HCT116 (cell line): ENCODE measurements around the gene FUOM. TPM values are rescaled to one million over a fixed set of nuclear protein-coding genes. Genes with fewer than 3 reads are reported as not detected.

ENCODE experiments used
- ATAC-seq: fragments of 200-7000 bp; cut with Tn5 transposase; 2 replicates; pipeline ENCODE4 v1.9.1; 2020; ENCODE audit warnings: mild to moderate bottlenecking, moderate library complexity
- BruUV-seq: library from RNA; stranded (reverse); fragments of 400-500 nt; replicated peaks from 2 replicates; lab custom pipeline; 2021; lab: Mats Ljungman, UMichigan
- CTCF ChIA-PET: fragments of 300-600 bp; sonication (Branson Sonifier 250); formaldehyde crosslinking; loops from one replicate; lab custom pipeline; 2021; ENCODE audit warnings: antibody characterized with exemption; lab: Charles Lee
- POLR2A ChIA-PET: fragments of 300-600, 350-600 bp; sonication (Branson Sonifier 250); formaldehyde crosslinking; loops from one replicate; lab custom pipeline; 2021; ENCODE audit warnings: antibody characterized with exemption; lab: Charles Lee
- RAD21 ChIA-PET, 2 experiments: fragments of 300-600 bp; sonication (Branson Sonifier 250); formaldehyde crosslinking; loops; one replicate each; lab custom pipeline; 2023; ENCODE audit warnings: low total read pairs in 2 of 2; ENCODE audit not compliant: uncharacterized antibody in 2 of 2, unreplicated experiment in 2 of 2, low non-redundant PET in 1 of 2; lab: Charles Lee
- DNase-seq: peaks from one replicate; pipeline ENCODE4 v3.0.0-alpha.2; 2010; ENCODE audit warnings: low read depth, low spot score
- H2AFZ ChIP-seq: fragments of 200-600 bp; shearing (Covaris generic), sonication (generic); 2 replicates; pipeline ENCODE4 v1.6.1; 2017; ENCODE audit warnings: low read depth, mixed run types, mixed read lengths, antibody characterized with exemption, low read length; ENCODE audit not compliant: poor library complexity, severe bottlenecking
- H3K27ac ChIP-seq: 2 replicates; pipeline ENCODE4 v1.5.1; 2012; ENCODE audit warnings: low read depth, low read length
- H3K27me3 ChIP-seq: fragments of 200-600 bp; sonication (generic); 2 replicates; pipeline ENCODE4 v1.6.1; 2016; ENCODE audit warnings: mixed run types, low read length, mixed read lengths; ENCODE audit not compliant: insufficient read depth
- H3K36me3 ChIP-seq, 2 experiments: fragments of 200-500 bp in 1 of 2; fragments of 200-600 bp in 1 of 2; sonication (Bioruptor generic) in 1 of 2; sonication (generic) in 1 of 2; 2 replicates each; pipeline versions ENCODE4 v1.5.1 to v1.6.1; 2014 to 2016; ENCODE audit warnings: low read length in 2 of 2, inconsistent platforms in 1 of 2, mixed read lengths in 1 of 2, mixed run types in 1 of 2; ENCODE audit not compliant: insufficient read depth in 2 of 2, control insufficient read depth in 1 of 2
- H3K4me1 ChIP-seq, 2 experiments: fragments of 200-600 bp in 1 of 2; sonication (generic) in 1 of 2; 2 replicates each; pipeline versions ENCODE4 v1.5.1 to v1.6.1; 2012 to 2017; ENCODE audit warnings: low read length in 2 of 2, inconsistent platforms in 1 of 2, mild to moderate bottlenecking in 1 of 2, mixed read lengths in 1 of 2, mixed run types in 1 of 2, moderate library complexity in 1 of 2; ENCODE audit not compliant: insufficient read depth in 2 of 2, control insufficient read depth in 1 of 2
- H3K4me2 ChIP-seq: fragments of 200-600 bp; sonication (generic); 2 replicates; pipeline ENCODE4 v1.6.1; 2017; ENCODE audit warnings: mixed run types, low read length, mixed read lengths
- H3K4me3 ChIP-seq, 2 experiments: fragments of 200-600 bp in 1 of 2; sonication (generic) in 1 of 2; replicated peaks in 1 of 2; 2 replicates each; pipeline ENCODE4 v1.5.1; 2011 to 2016; ENCODE audit warnings: low read length in 2 of 2, control low read depth in 1 of 2, low read depth in 1 of 2, mild to moderate bottlenecking in 1 of 2, mixed read lengths in 1 of 2, mixed run types in 1 of 2
- H3K79me2 ChIP-seq: fragments of 200-600 bp; sonication (generic); 2 replicates; pipeline ENCODE4 v1.6.1; 2017; ENCODE audit warnings: mild to moderate bottlenecking, mixed run types, low read length, moderate library complexity, mixed read lengths; ENCODE audit not compliant: insufficient read depth
- H3K9ac ChIP-seq: fragments of 200-600 bp; sonication (generic); 2 replicates; pipeline ENCODE4 v1.6.1; 2016; ENCODE audit warnings: low read length, mixed read lengths
- H3K9me2 ChIP-seq: fragments of 200-600 bp; sonication (generic), shearing (Covaris generic); 2 replicates; pipeline ENCODE4 v1.6.1; 2017; ENCODE audit warnings: mixed run types, mild to moderate bottlenecking, moderate library complexity; ENCODE audit not compliant: insufficient read depth
- H3K9me3 ChIP-seq, 2 experiments: fragments of 200-500 bp in 1 of 2; fragments of 200-600 bp in 1 of 2; sonication (Bioruptor generic) in 1 of 2; sonication (generic) in 1 of 2; 2 replicates each; pipeline ENCODE4 v1.6.1; 2014 to 2017; ENCODE audit warnings: low read length in 2 of 2, mixed read lengths in 2 of 2, inconsistent platforms in 1 of 2, low read depth in 1 of 2, mild to moderate bottlenecking in 1 of 2, mixed run types in 1 of 2, moderate library complexity in 1 of 2; ENCODE audit not compliant: control insufficient read depth in 1 of 2, insufficient read depth in 1 of 2
- H4K20me1 ChIP-seq: fragments of 200-600 bp; sonication (generic), shearing (Covaris generic); 2 replicates; pipeline ENCODE4 v1.6.1; 2017; ENCODE audit warnings: mixed run types, mild to moderate bottlenecking, moderate library complexity; ENCODE audit not compliant: insufficient read depth
- ATF3 ChIP-seq: IDR thresholded peaks from 2 replicates; pipeline ENCODE4 v1.6.1; 2012
- CBX3 ChIP-seq: IDR thresholded peaks from 2 replicates; pipeline ENCODE4 v1.6.1; 2012; ENCODE audit warnings: low read depth
- CEBPB ChIP-seq: IDR thresholded peaks from 2 replicates; pipeline ENCODE4 v1.6.1; 2012; ENCODE audit warnings: low read depth
- CTCF ChIP-seq, 3 experiments: fragments of 200-600 bp in 1 of 3; sonication (generic) in 1 of 3; IDR thresholded peaks in 2 of 3; conservative IDR thresholded peaks in 1 of 3; 2 replicates each; pipeline ENCODE4 v1.5.1; 2012 to 2017; ENCODE audit warnings: low read depth in 2 of 3, low read length in 2 of 3, antibody characterized with exemption in 1 of 3, borderline replicate concordance in 1 of 3, control low read depth in 1 of 3, mild to moderate bottlenecking in 1 of 3, mixed read lengths in 1 of 3, mixed run types in 1 of 3, moderate library complexity in 1 of 3; ENCODE audit not compliant: insufficient read depth in 1 of 3
- ELF1 ChIP-seq: IDR thresholded peaks from 2 replicates; pipeline ENCODE4 v1.6.1; 2012; ENCODE audit warnings: low read depth, borderline replicate concordance
- EZH2 ChIP-seq: fragments of 200-600 bp; sonication (generic); IDR thresholded peaks from 2 replicates; pipeline ENCODE4 v1.6.1; 2017; ENCODE audit warnings: antibody characterized with exemption, mixed run types
- EZH2phosphoT487 ChIP-seq: fragments of 200-600 bp; IDR thresholded peaks from 2 replicates; pipeline ENCODE4 v1.6.1; 2018; ENCODE audit warnings: antibody characterized with exemption, borderline replicate concordance
- FOSL1 ChIP-seq: IDR thresholded peaks from 2 replicates; pipeline ENCODE4 v1.6.1; 2012; ENCODE audit warnings: low read depth
- JUND ChIP-seq: IDR thresholded peaks from 2 replicates; pipeline ENCODE4 v1.6.1; 2012
- MAX ChIP-seq: IDR thresholded peaks from 2 replicates; pipeline ENCODE4 v1.6.1; 2012
- POLR2AphosphoS5 ChIP-seq: IDR thresholded peaks from 2 replicates; pipeline ENCODE4 v1.6.1; 2011; ENCODE audit warnings: mild to moderate bottlenecking, low read depth, low read length, moderate library complexity
- RAD21 ChIP-seq: IDR thresholded peaks from 2 replicates; pipeline ENCODE4 v1.6.1; 2012; ENCODE audit warnings: low read depth, mild to moderate bottlenecking
- REST ChIP-seq: IDR thresholded peaks from 2 replicates; pipeline ENCODE4 v1.6.1; 2012; ENCODE audit warnings: low read depth
- SP1 ChIP-seq: IDR thresholded peaks from 2 replicates; pipeline ENCODE4 v1.6.1; 2012; ENCODE audit warnings: low read depth
- SRF ChIP-seq: IDR thresholded peaks from 2 replicates; pipeline ENCODE4 v1.6.1; 2012; ENCODE audit warnings: low read depth
- TCF7L2 ChIP-seq: IDR thresholded peaks from 2 replicates; pipeline ENCODE4 v1.7.0; 2011; ENCODE audit warnings: borderline replicate concordance, inconsistent platforms; ENCODE audit not compliant: insufficient read depth, insufficient read length; ENCODE audit errors: extremely low read depth
- YY1 ChIP-seq: IDR thresholded peaks from 2 replicates; pipeline ENCODE4 v1.6.1; 2011; ENCODE audit warnings: low read length, low read depth, moderate library complexity, mild to moderate bottlenecking; ENCODE audit not compliant: insufficient replicate concordance; ENCODE audit errors: extremely low read depth
- ZFX ChIP-seq: fragments of 450-650 bp; IDR thresholded peaks from 2 replicates; pipeline ENCODE4 v1.6.1; 2017
- ZNF274 ChIP-seq: fragments of 200-500 bp; sonication (Bioruptor generic); IDR thresholded peaks from 2 replicates; pipeline ENCODE4 v1.6.1; 2014; ENCODE audit warnings: mild to moderate bottlenecking, low read depth, low read length, inconsistent platforms
- intact Hi-C: fragments of 100-400 bp; cut with micrococcal nuclease; formaldehyde crosslinking; loops from 2 replicates; pipeline ENCODE4 v1.10.0; 2022
- total RNA-seq: library from RNA; stranded (reverse); gene quantifications from one replicate; pipeline ENCODE4 v1.2.1, GENCODE V29; 2021; ENCODE audit not compliant: unreplicated experiment

Gene FUOM
- total RNA-seq, 1 experiment from 2014 or later = 21.5 TPM

- peak overlapping the region; percentile 88 for H3K9ac ChIP-seq
- H3K36me3 ChIP-seq = peaks cover 0 to 1% of the 10 kb centered on the region in 2 experiments; a peak in 1 of 4 replicates
- no peaks in the 10 kb centered on the region for H3K9me3 ChIP-seq
- ChIA-PET CTCF (interaction anchor here (1.6 to 1.8 kb wide), 2 partner anchors 23 to 48 kb away, joined by 4 to 5 read pairs; no protein-coding TSS in a partner anchor), POLR2A (no interaction called here), RAD21 (no interaction called here)
- H3K9me2 ChIP-seq = no peaks in the 10 kb centered on the region
- TF ChIP-seq RAD21 (no peak), ZFX (no peak), CBX3 (no peak), YY1 (no peak), CEBPB (no peak), REST (no peak), TCF7L2 (no peak), EZH2 (no peak), JUND (no peak), MAX (no peak), ATF3 (no peak), POLR2AphosphoS5 (no peak), SP1 (no peak), EZH2phosphoT487 (no peak), CTCF (IDR thresholded peaks at IDR 0.05 in 2 of 3, conservative IDR thresholded peaks at IDR 0.05 in 1 of 3; ENCODE audit: borderline replicate concordance in 1 of 3, insufficient read depth in 1 of 3, low read depth in 2 of 3, low read length in 2 of 3) (no peak), ZNF274 (no peak), ELF1 (no peak), SRF (no peak), FOSL1 (no peak)
- H4K20me1 ChIP-seq = no peaks in the 10 kb centered on the region
- DNase-seq = no peak
- BruUV-seq = no TSS peak
- H3K27ac ChIP-seq = 0 out of 2 replicates have a peak overlapping the region, but pooled peaks have one; percentile 26
- ATAC-seq = no peak
- no peak overlapping the region for H2AFZ ChIP-seq
- peaks cover 2 to 15% of the 10 kb centered on the region in 2 experiments; a peak in 2 of 4 replicates for H3K4me1 ChIP-seq
- no peaks in the 10 kb centered on the region for H3K27me3 ChIP-seq
- peak overlapping the region; percentile 78 to 89; a peak in 2 of 4 replicates for H3K4me3 ChIP-seq
- peaks cover 50% of the 10 kb centered on the region for H3K79me2 ChIP-seq
- H3K4me2 ChIP-seq = peak overlapping the region; percentile 82
- intact Hi-C loops = loop anchor here (2.0 kb wide), 1 partner anchor 402 kb away; no protein-coding TSS in a partner anchor
These were observed 50.9 kb downstream of the FUOM start for GRCh38 chr10:133306941-133307379.
